Erythroblast (primary cell): ENCODE measurements around the gene LCOR.

Experiments
- DNase-seq, 2 experiments: peaks; one replicate each; lab custom pipeline; 2025; lab: John Stamatoyannopoulos, UW
- GATA1 ChIP-seq: IDR thresholded peaks from 2 replicates; pipeline ENCODE4 v1.6.1; 2011; ENCODE audit warnings: low read depth, mild to moderate bottlenecking, control low read depth, low read length, moderate library complexity
- POLR2A ChIP-seq: IDR thresholded peaks from 2 replicates; pipeline ENCODE4 v1.6.1; 2011; ENCODE audit warnings: mild to moderate bottlenecking, low read length

The LCOR gene

DNA sequence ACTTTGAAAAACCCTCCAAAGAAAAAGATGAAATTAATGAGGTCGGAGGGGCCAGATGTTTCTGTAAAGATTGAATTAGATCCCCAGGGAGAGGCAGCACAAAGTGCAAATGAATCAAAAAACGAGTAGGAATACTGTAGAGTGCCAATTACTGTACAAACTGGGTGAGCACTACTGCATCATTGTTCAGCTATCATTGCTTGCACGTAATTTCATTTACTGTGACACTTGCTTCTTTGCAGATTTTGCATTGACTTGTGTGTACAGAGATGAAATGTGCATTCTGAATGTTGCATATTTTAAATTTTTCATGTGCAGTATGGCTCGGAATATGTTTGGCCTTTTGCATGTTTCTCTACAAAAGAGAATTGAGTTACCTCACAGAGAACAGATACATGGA, 123.7 kb downstream of the LCOR start:
- TF ChIP-seq POLR2A (no peak), GATA1 (no peak)
- no peak for DNase-seq

DNA sequence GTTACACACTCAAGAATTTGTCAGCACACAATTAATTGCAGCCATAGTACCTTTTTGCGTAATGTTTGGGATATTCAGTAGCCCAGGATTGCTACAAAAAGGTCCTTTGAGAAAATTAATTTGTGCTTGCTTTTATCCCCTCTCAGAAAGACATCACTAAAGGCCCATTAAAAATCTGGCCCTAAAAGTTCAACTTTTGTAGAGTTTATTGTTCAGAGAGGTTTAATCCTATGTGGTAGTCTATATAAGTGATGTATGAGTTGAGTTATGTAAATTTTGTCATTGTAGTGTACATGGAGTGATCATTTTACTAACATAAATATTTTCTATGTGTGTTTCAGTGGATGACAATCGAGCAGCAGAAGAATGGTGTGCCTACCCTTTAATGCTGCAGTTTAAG, 126.0 kb downstream of the LCOR start:
- no peak for DNase-seq
- no peak for TF ChIP-seq POLR2A
- TF ChIP-seq GATA1: no peak

DNA sequence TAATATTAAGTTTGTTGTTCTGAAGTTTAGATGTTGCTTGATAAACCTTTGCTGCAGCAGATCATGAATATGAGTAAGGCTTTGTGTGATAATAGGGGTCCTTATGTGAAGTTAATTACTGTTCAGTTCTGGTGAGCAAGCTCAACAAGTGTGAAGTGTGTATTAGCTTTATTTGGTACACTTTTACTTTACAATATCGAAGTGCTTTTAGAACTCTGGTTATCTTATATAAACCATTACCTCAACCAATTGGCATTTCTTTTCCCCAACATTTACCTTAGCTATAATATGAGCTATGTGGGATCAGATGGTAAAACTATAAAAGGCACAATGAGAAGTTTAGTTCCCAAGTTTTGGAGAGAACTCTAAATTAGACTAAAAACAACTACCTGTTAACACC, 127.6 kb downstream of the LCOR start:
- TF ChIP-seq POLR2A (no peak), GATA1 (no peak)
- DNase-seq: no peak

DNA sequence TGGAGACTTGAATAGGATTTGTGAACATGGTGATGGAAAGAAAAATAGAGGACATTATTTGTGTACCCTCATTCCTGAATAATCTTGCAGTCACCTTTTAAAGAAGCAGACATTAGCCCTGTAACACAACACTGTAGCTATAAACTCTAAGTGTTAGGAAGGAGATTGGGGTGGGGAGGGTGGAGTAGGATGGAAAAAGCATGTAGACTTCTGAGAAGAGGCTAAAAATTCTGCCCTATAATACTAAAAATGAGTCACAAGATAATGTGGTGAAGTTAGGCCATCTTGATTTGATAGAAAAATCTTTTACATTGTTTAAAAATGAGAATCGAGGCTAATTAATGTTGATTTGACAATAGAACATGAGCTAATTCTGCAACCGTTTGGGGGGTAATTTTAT, 128.8 kb downstream of the LCOR start:
- DNase-seq: peak in 1 of 2 experiments; percentile 9
- TF ChIP-seq GATA1 (no peak), POLR2A (no peak)

DNA sequence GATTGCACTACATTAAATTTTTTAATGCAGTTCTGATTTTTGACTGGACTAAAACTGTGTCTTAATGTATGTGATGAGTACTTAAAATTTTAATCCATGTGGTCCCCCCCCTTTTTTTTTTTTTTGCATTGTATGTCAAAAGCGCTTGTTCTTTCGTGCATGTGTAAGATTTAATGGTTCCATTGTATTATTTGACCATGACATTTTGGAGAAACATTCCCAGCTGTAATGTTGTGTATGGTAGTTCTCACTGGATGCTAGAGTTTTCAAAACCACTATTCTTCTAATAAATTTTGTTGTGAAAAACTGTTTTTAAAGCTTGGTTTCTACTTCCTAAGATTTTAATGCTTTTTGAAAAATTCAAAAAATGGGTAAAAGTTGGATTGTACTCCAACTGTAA, 132.0 kb downstream of the LCOR start:
- DNase-seq: no peak
- no peak for TF ChIP-seq POLR2A
- TF ChIP-seq GATA1: no peak

DNA sequence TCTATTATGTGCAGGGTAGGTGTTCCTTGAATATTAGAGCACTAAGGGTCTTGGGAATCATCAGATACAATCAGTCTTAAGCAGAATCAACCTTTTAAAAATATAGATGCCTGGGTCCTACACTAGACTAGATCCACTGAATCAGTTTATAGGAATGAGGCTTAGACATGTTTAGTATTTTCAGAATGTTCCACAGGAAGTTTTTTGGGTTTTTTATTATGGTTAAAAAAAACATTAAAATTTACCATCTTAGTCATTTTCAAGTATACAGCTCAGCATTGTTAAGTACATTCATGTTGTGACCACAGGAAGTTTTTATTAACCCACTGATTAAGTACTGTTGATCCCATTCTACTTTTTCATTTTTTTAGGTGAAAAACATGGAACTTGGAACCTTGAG, 135.7 kb downstream of the LCOR start:
- no peak for DNase-seq
- no peak for TF ChIP-seq GATA1
- no peak for TF ChIP-seq POLR2A

DNA sequence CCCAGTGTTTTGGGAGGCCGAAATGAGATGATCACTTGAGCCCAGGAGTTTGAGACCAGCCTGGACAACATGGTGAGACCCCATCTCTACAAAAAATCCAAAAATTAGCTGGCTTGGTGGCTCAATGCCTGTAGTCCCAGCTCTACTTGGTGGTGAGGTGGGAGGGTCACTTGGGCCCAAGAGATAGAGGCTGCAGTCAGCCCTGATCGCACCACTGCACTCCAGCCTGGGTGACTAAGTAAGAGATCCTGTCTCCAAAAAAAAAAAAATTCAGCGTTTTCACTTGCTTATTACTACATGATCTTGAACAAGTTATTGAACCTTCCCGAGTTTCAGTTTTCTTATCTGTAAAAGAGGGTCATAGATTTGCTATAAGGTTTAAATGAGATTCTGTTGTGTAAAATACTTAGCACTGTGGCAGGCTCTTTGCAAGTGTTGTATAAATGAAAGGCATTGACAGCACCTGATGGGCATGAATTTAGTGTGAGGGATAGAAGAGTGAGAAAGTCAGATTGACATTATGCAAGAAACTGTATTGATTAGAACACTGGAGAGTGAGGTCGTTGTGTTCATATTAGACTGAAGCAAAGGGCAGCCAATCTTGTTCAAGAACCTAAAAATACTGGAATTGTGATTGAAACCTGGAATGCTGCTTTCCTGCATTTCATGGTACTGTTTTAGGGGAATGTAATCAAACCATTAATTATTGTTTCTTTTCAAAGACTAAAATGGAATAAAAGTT, 136.8 kb downstream of the LCOR start:
- no peak for DNase-seq
- TF ChIP-seq POLR2A (no peak), GATA1 (no peak)

DNA sequence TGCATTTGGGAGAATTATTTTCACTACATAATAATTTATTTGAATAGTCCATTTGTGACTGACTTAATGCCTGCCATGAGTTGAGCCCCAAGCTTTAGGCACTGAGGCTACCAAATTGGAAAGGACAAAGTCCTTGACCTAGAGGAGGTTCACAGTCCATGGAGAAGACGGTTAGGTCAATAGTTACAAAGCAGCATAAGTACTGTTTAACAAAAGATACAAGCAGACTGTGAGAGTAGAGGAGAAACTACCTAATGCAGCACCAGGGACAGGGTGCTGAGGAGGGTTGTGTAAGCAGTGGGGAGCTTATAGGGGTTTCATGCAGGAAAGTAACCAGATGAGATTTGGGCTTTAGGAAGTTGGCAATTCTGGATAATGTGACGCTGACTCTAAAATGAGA, 139.2 kb downstream of the LCOR start:
- no peak for DNase-seq

DNA sequence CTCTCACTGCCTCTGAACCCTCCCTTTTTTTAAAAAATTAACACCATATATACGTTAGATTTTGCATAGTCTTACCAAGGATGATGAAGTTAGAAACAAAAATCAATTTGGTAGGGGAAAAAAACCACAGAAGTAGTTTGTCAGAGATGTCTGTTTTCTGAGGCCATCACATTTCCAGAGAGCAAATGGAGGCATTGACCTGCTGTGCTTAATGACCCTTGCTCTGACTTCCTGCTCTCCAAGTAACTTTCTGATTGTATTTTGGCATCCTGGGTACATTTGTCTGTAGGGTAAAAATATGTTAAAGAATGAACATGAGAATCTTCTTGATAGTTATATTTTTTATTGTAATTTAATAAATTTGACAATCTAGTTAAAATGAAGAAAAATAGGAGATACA, 140.2 kb downstream of the LCOR start:
- DNase-seq: no peak
- no peak for TF ChIP-seq GATA1
- no peak for TF ChIP-seq POLR2A

More for the DNA sequence above, 139.2 kb downstream of the LCOR start:
- TF ChIP-seq GATA1: no peak
- no peak for TF ChIP-seq POLR2A

DNA sequence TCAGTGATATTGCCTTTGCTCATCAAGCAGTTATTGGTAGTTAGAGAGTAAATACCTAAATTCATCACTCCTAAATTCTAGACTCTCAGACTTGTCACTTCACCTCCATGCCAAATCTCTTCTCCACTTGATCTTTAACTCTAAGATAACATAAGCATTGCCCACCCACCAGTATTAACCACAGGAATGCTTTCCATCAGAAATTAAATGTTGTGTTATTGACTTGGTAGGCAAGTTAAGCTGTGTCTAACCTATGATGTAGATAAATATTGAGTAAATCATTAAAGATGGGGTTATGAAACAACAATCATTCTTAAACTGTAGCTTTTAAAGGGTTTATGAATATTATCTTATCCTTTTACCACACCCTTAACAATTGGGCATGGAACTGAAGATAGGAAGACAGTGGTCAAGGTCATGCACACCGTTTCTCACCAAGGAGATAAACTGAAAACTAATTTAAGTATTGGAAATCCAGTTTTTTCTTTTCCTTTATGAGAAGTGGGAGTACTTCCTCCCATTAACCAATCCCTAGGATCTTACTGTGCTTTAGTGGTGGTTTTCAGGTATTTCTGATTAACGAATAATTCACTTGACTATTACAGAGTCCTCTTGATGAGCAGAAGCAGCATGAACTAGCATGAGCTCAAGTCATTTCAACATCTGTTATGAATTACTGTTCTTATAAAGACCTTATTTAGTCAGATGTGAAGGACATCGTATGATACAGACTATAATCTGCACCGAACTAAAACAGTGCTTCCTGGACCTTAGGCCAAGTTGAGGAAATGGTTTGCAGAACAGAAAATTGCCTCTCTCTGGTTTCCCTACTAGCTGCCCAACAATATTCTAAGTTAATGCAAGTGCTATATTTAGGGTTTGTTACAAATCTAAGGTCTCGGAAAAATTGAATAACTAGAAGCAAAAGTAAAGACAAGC, 142.0 kb downstream of the LCOR start:
- DNase-seq: peak; percentile 32 to 71

DNA sequence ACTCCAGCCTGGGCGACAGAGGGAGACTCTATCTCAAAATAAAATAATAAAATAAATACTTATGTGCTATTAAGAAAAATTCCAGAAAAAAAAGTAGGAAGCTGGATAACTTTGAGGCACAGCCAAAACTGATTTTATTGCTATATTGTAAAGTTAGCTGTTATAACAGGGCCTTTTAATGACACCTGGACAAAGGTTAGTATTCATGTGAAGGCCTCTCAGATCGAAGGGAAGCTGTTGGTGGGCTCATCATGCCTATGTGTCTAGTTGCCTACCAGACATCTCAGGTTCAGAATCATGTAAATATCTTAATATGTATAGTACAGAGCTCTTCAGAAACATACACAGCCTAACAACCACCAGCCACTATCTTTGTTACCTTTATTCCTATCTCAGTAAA, 143.0 kb downstream of the LCOR start:
- no peak for TF ChIP-seq GATA1
- no peak for TF ChIP-seq POLR2A
- DNase-seq: no peak

More for the DNA sequence above, 142.0 kb downstream of the LCOR start:
- TF ChIP-seq GATA1 (no peak), POLR2A (no peak)

DNA sequence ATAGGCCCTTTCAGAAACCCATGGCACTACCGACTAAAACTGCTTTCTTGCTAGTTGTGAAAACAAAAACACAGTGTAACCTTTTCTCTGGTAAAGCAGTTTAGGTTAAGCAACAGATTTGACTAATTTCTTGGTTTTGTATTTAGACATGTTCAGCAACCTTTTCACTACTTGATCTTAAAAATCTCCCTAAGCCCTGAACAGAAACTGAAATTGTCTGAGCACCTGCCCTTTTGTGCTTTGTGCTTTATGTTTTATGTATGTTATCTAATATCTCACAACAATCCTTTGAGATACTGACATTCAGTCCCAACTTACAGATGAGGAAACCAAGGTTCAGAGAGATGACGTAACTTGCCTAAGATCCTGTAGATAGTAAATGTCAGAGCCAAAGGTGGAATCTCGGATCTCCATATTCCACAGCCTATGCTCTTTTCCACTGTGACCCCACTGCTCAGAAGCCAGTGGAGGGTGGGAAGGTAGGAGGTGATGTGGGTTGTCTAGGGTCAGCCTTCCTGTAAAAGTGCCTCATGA, 146.6 kb downstream of the LCOR start:
- TF ChIP-seq POLR2A (no peak), GATA1 (no peak)

DNA sequence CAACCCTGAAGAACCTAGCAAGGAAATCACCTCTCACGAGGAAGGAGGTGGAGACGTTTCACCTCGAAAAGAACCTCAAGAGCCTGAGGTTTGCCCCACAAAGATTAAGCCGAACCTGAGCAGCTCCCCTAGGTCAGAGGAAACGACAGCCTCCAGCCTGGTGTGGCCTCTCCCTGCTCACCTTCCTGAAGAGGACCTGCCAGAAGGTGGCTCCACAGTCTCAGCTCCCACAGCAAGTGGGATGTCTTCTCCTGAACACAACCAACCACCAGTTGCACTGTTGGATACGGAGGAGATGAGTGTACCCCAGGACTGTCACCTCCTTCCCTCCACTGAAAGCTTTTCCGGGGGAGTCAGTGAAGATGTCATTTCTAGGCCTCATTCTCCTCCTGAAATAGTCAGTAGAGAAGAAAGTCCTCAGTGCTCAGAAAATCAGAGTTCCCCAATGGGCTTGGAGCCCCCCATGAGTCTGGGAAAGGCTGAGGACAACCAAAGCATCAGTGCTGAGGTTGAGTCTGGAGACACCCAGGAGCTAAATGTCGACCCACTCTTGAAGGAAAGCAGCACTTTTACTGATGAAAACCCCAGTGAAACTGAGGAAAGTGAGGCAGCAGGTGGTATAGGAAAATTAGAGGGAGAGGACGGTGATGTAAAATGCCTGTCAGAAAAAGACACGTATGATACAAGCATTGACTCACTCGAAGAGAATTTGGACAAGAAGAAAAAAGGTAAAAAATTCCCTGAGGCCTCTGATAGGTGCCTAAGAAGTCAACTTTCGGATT, 150.2 kb downstream of the LCOR start:
- TF ChIP-seq POLR2A (no peak), GATA1 (no peak)
- DNase-seq: no peak

More for the DNA sequence above, 146.6 kb downstream of the LCOR start:
- no peak for DNase-seq
